LNCaP clone FGC (cell line): ENCODE results near the gene STK36.

Experiments used
- DNase-seq: peaks from one replicate; pipeline ENCODE4 v3.0.0-alpha.2; 2011; ENCODE audit warnings: low read depth
- H3K4me3 ChIP-seq: 2 replicates; pipeline ENCODE4 v1.5.1; 2011; ENCODE audit warnings: mild to moderate bottlenecking, low read depth, low read length, control low read depth
- TF ChIP-seq, protein P1 (sequence below): IDR thresholded peaks from 2 replicates; pipeline ENCODE4 v1.5.1; 2012; ENCODE audit warnings: mild to moderate bottlenecking; ENCODE audit not compliant: control insufficient read depth, insufficient read depth; ENCODE audit errors: extremely low read depth

STK36 gene

DNA sequence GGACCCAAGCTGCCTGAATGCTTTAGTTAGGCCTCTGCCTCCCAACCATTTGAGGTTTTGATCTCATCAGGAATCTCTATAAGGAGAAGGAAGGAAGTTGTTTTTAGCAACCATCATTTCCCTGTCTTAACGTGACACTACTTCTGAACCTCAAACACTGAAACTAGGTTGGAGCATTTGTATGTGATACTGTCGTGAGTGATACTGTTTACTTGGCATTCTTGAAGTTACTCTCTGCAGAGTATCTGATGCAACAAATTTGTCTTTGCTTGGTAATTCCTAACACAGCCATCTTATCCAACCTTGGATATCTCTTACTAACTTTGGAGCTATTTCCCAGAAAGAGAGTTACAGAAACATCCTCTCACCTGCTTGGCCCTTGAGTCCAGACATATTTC, 60.9 kb downstream of the STK36 start:
- DNase-seq = no peak
- H3K4me3 ChIP-seq = no peak overlapping the region
- TF ChIP-seq, protein P1, sequence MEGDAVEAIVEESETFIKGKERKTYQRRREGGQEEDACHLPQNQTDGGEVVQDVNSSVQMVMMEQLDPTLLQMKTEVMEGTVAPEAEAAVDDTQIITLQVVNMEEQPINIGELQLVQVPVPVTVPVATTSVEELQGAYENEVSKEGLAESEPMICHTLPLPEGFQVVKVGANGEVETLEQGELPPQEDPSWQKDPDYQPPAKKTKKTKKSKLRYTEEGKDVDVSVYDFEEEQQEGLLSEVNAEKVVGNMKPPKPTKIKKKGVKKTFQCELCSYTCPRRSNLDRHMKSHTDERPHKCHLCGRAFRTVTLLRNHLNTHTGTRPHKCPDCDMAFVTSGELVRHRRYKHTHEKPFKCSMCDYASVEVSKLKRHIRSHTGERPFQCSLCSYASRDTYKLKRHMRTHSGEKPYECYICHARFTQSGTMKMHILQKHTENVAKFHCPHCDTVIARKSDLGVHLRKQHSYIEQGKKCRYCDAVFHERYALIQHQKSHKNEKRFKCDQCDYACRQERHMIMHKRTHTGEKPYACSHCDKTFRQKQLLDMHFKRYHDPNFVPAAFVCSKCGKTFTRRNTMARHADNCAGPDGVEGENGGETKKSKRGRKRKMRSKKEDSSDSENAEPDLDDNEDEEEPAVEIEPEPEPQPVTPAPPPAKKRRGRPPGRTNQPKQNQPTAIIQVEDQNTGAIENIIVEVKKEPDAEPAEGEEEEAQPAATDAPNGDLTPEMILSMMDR = no peak

GRCh38 chr2:218733171-218734021, 61.5 kb downstream of the STK36 start:
- TF ChIP-seq, protein P1 = no peak
- no peak overlapping the region for H3K4me3 ChIP-seq
- DNase-seq = no peak

DNA sequence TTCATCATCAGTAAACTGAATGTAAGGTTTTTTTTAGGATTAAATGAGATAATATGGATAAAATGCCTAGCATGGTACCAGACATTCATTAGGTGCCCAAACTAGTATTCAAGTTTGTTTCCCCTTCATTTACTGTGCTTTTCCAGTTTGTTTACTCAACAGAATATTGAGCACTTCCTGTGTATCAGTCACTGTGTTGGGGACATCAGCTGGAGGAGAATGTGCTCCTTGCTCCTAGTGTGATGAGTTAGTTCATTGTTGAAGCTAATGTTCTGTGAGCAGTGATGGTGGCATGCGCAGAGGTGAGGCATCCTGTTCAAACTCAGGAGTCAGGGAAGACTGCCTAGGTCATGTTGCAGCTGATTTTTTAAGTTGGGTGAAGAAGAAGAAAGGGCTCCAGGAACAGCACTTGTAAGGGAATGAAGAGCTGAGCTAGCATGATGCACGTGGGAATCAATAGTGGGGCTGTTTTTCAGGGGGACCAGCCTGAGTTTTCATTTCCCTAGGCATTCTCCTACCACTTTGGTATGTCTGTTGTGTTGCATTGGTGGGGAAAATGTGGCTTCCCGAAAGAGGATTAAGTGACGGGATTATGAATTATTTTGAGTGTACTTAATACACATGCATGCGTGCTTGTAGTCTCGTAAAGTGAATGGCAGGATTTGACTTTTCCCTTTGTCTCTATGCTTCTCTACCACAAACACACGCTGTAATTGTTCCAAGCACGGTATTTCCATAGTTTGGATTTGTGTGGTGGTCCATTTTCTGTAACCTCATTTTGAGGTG, 62.5 kb downstream of the STK36 start:
- no peak for DNase-seq
- TF ChIP-seq, protein P1 = no peak

DNA sequence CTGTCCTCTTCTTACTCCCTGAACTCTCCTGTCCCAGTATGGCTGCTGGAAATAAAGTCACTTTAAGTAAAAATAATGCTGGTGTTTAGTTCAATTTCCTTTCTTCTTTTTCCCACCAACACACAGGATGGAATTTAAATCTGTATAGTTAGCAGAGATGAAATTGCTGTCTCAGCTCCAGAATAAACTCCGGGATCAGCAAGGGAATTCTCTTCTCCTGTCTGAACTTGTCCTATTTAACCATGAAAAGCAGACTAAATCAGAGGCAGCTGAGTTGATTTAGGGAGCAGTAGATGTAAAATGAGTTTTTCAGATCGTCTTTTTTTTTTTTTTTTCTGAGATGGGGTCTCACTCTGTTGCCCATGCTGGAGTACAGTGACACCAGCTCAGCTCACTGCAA, 64.6 kb downstream of the STK36 start:
- TF ChIP-seq, protein P1 = no peak
- no peak for DNase-seq
- H3K4me3 ChIP-seq = no peak overlapping the region

More for the DNA sequence above, 62.5 kb downstream of the STK36 start:
- no peak overlapping the region for H3K4me3 ChIP-seq

- no peak for DNase-seq
- TF ChIP-seq, protein P1 = no peak
- H3K4me3 ChIP-seq = no peak overlapping the region
Measured at GRCh38 chr2:218743068-218743467, 71.2 kb downstream of the STK36 start.

- H3K4me3 ChIP-seq = no peak overlapping the region
- DNase-seq = no peak
- TF ChIP-seq, protein P1 = no peak
Measured at GRCh38 chr2:218744615-218745014, 72.7 kb downstream of the STK36 start.
